Endothelial cell of umbilical vein (primary cell): ENCODE results near the gene HCN2. TPM values are rescaled to one million over a fixed set of nuclear protein-coding genes. Genes with fewer than 3 reads are reported as not detected.
"Not testable (repeated sequence)": the region's sequence is repeated elsewhere in the genome, so short reads cannot be mapped to it uniquely, and the experiment has no call there.

Source experiments
- BruUV-seq: library from RNA; stranded (reverse); fragments of 400-500 nt; replicated peaks from 2 replicates; lab custom pipeline; 2021; lab: Mats Ljungman, UMichigan
- CTCF ChIA-PET: fragments of 300-600, 350-600 bp; sonication (Branson Sonifier 250); formaldehyde crosslinking; loops from one replicate; lab custom pipeline; 2021; ENCODE audit warnings: antibody characterized with exemption, inconsistent platforms; lab: Charles Lee
- POLR2A ChIA-PET: fragments of 300-600, 350-600 bp; sonication (Branson Sonifier 250); formaldehyde crosslinking; loops from one replicate; lab custom pipeline; 2021; ENCODE audit warnings: antibody characterized with exemption, inconsistent platforms; lab: Charles Lee
- DNase-seq: peaks from one replicate; pipeline ENCODE4 v3.0.0-alpha.2; 2011; ENCODE audit warnings: low read depth, low spot score
- FAIRE-seq: peaks from 2 replicates; lab custom pipeline; 2011; peaks lifted over from hg19 to GRCh38; lab: Jason Lieb, UNC
- H2AFZ ChIP-seq: 2 replicates; pipeline ENCODE4 v1.6.0; 2012; ENCODE audit warnings: low read depth, low read length, control low read depth, inconsistent platforms
- H3K27ac ChIP-seq: 2 replicates; pipeline ENCODE4 v1.5.1; 2011; ENCODE audit warnings: low read depth, mild to moderate bottlenecking, control low read depth, low read length, moderate library complexity; ENCODE audit not compliant: insufficient read depth
- H3K27me3 ChIP-seq, 2 experiments: 2 replicates each; pipeline versions ENCODE4 v1.6.0 to v1.6.1; 2011; ENCODE audit warnings: low read length in 2 of 2, mixed read lengths in 1 of 2; ENCODE audit not compliant: control insufficient read depth in 2 of 2, insufficient read depth in 2 of 2
- H3K36me3 ChIP-seq, 2 experiments: 2 replicates in 1 of 2; 3 replicates in 1 of 2; pipeline ENCODE4 v1.5.1; 2011; ENCODE audit warnings: low read length in 2 of 2, mild to moderate bottlenecking in 1 of 2, moderate library complexity in 1 of 2; ENCODE audit not compliant: control insufficient read depth in 2 of 2, insufficient read depth in 2 of 2; ENCODE audit errors: extremely low read depth in 1 of 2
- H3K4me1 ChIP-seq: 3 replicates; pipeline ENCODE4 v1.5.1; 2011; ENCODE audit warnings: mild to moderate bottlenecking, low read length; ENCODE audit not compliant: control insufficient read depth, insufficient read depth; ENCODE audit errors: extremely low read depth
- H3K4me2 ChIP-seq: 2 replicates; pipeline ENCODE4 v1.6.1; 2011; ENCODE audit warnings: low read length, control low read depth, mixed read lengths; ENCODE audit not compliant: insufficient read depth
- H3K4me3 ChIP-seq, 3 experiments: fragments of 200-600 bp in 1 of 3; sonication (generic), shearing (Covaris generic) in 1 of 3; replicated peaks in 1 of 3; 2 replicates each; pipeline ENCODE4 v1.5.1; 2011 to 2016; ENCODE audit warnings: control low read depth in 3 of 3, low read length in 3 of 3, mild to moderate bottlenecking in 2 of 3, inconsistent platforms in 1 of 3, low read depth in 1 of 3, moderate library complexity in 1 of 3; ENCODE audit not compliant: insufficient read depth in 1 of 3
- H3K79me2 ChIP-seq: 2 replicates; pipeline ENCODE4 v1.6.0; 2012; ENCODE audit warnings: low read length, inconsistent platforms; ENCODE audit not compliant: control insufficient read depth, insufficient read depth
- H3K9ac ChIP-seq: replicated peaks from 2 replicates; pipeline ENCODE3; 2011; ENCODE audit warnings: low read length, control low read depth; ENCODE audit not compliant: insufficient read depth; ENCODE audit errors: extremely low read depth
- H3K9me1 ChIP-seq: replicated peaks from 3 replicates; pipeline ENCODE4 v1.6.0; 2011; ENCODE audit warnings: mild to moderate bottlenecking, low read length; ENCODE audit not compliant: control insufficient read depth, insufficient read depth; ENCODE audit errors: extremely low read depth
- H3K9me3 ChIP-seq: replicated peaks from 2 replicates; pipeline ENCODE4 v1.5.1; 2012; ENCODE audit warnings: low read length, inconsistent platforms; ENCODE audit not compliant: control insufficient read depth, insufficient read depth
- H4K20me1 ChIP-seq: replicated peaks from 2 replicates; pipeline ENCODE3; 2011; ENCODE audit warnings: mild to moderate bottlenecking, low read length; ENCODE audit not compliant: control insufficient read depth, insufficient read depth; ENCODE audit errors: extremely low read depth
- EZH2 ChIP-seq: IDR thresholded peaks from 2 replicates; pipeline ENCODE4 v1.6.1; 2012; ENCODE audit warnings: borderline replicate concordance, low read depth, mild to moderate bottlenecking, moderate library complexity, low read length, inconsistent platforms; ENCODE audit not compliant: severe bottlenecking
- FOS ChIP-seq: IDR thresholded peaks from 2 replicates; pipeline ENCODE4 v1.6.1; 2011; ENCODE audit warnings: mild to moderate bottlenecking, low read length, moderate library complexity, borderline replicate concordance; ENCODE audit not compliant: insufficient read depth
- GATA2 ChIP-seq: IDR thresholded peaks from 2 replicates; pipeline ENCODE4 v1.7.0; 2011; ENCODE audit warnings: low read depth, mild to moderate bottlenecking, moderate library complexity, mixed read lengths, low read length; ENCODE audit not compliant: insufficient read length, insufficient read depth
- JUN ChIP-seq: IDR thresholded peaks from 2 replicates; pipeline ENCODE4 v1.6.1; 2011; ENCODE audit warnings: borderline replicate concordance, low read depth; ENCODE audit not compliant: insufficient read length, insufficient read depth
- MYC ChIP-seq: IDR thresholded peaks from one replicate; pipeline ENCODE4 v1.6.1; 2011; ENCODE audit warnings: mild to moderate bottlenecking, low read depth, low read length
- POLR2A ChIP-seq: IDR thresholded peaks from 2 replicates; pipeline ENCODE4 v1.6.1; 2012; ENCODE audit warnings: low read depth, mild to moderate bottlenecking, control low read depth, low read length
- POLR2AphosphoS5 ChIP-seq: IDR thresholded peaks from 2 replicates; pipeline ENCODE4 v1.6.1; 2012; ENCODE audit warnings: low read depth, mild to moderate bottlenecking, control low read depth, low read length, moderate library complexity; ENCODE audit not compliant: insufficient read depth
- dilution Hi-C: fragments of 300-500 bp; cut with MboI; formaldehyde crosslinking; loops from one replicate; pipeline ENCODE4 v1.15.0; 2019; ENCODE audit warnings: low sequenced_read_pairs; ENCODE audit not compliant: extremely low pct_ligation_motif_present
- intact Hi-C: fragments of 100-400 bp; cut with micrococcal nuclease; formaldehyde crosslinking; loops from one replicate; pipeline ENCODE4 v1.10.0; 2022
- polyA plus RNA-seq, 4 experiments: library from polyadenylated mRNA; depleted of rRNA in 3 of 4; stranded (reverse) in 3 of 4; unstranded in 1 of 4; fragments of >200 nt; gene quantifications; 2 replicates each; pipeline versions ENCODE4 v1.2.1 to v1.2.3, GENCODE V29; 2011 to 2012; ENCODE audit warnings: missing spikeins in 1 of 4
- total RNA-seq: library from RNA; stranded (reverse); gene quantifications from 2 replicates; pipeline ENCODE4 v1.2.3, GENCODE V29; 2021
- TF ChIP-seq, protein P1 (sequence below), 2 donors: IDR thresholded peaks; 1 replicate in 1 of 2; 2 replicates in 1 of 2; pipeline ENCODE4 v1.5.1; 2011; ENCODE audit warnings: low read length in 2 of 2, mild to moderate bottlenecking in 2 of 2, moderate library complexity in 2 of 2, control low read depth in 1 of 2, inconsistent platforms in 1 of 2, low read depth in 1 of 2; ENCODE audit not compliant: insufficient read depth in 1 of 2; ENCODE audit errors: extremely low read depth in 1 of 2
- TF ChIP-seq, protein P2 (sequence below): IDR thresholded peaks from 2 replicates; pipeline ENCODE4 v1.6.1; 2011; ENCODE audit not compliant: insufficient read depth, insufficient read length

Gene HCN2
- total and polyA plus RNA-seq, 2 donors (not counting 3 experiments of a cell fraction or from before 2014, with no cell fraction given) = 0.18 to 0.53 TPM

DNA sequence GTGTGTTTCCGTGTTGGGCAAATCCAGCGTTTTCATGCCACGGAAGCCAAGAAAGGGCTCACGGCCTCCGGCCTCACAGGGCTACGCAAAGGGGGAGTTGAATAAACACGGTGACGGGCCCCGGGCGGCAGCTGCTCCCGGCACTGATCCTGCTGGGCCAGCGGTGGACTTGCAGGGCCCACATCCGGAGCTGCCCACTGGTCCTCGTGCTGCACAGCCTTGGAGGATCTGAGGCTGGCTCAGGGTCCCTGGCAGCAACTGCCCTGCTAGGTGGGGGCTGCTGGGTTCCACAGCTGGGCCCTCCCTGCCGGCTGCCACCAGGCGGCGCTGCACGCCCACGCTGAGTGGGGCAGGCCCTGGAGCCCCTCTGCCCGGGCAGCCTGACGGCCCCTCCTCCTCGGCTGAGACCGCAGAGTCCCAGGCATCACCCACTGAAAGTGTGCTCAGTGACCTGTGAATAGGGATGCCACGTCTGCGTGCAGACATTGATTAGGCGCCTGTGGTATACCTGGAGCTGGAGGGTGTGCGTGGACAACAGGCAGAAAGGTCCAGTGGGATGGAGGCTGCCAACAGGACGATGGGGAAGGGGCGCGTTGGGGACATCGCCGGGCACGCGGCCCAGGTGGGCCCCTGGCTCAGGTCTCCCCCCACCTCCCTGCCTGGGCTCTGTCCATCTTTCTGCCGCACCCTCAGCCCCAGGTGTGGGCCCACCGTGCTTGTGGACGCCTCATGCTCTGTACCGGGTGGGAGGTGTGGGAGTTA lies 5.3 kb upstream of the HCN2 start:
- Histone ChIP-seq H3K27me3 (peaks cover 8 to 9% of the 10 kb centered on the region in 2 experiments), H3K9ac (no peak overlapping the region), H3K36me3 (peaks cover 2 to 25% of the 10 kb centered on the region in 2 experiments), H3K9me1 (no peaks in the 10 kb centered on the region), H4K20me1 (no peaks in the 10 kb centered on the region), H3K27ac (no peak overlapping the region), H3K4me1 (no peaks in the 10 kb centered on the region), H3K9me3 (no peaks in the 10 kb centered on the region), H3K79me2 (peaks cover 9% of the 10 kb centered on the region), H3K4me2 (no peak overlapping the region), H2AFZ (no peak overlapping the region), H3K4me3 (no peak overlapping the region)
- TF ChIP-seq POLR2AphosphoS5 = peak; percentile 74
- TF ChIP-seq, protein P1, sequence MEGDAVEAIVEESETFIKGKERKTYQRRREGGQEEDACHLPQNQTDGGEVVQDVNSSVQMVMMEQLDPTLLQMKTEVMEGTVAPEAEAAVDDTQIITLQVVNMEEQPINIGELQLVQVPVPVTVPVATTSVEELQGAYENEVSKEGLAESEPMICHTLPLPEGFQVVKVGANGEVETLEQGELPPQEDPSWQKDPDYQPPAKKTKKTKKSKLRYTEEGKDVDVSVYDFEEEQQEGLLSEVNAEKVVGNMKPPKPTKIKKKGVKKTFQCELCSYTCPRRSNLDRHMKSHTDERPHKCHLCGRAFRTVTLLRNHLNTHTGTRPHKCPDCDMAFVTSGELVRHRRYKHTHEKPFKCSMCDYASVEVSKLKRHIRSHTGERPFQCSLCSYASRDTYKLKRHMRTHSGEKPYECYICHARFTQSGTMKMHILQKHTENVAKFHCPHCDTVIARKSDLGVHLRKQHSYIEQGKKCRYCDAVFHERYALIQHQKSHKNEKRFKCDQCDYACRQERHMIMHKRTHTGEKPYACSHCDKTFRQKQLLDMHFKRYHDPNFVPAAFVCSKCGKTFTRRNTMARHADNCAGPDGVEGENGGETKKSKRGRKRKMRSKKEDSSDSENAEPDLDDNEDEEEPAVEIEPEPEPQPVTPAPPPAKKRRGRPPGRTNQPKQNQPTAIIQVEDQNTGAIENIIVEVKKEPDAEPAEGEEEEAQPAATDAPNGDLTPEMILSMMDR (IDR thresholded peaks at IDR 0.05; ENCODE audit: extremely low read depth in 1 of 2, insufficient read depth in 1 of 2, low read depth in 1 of 2, low read length in 2 of 2) = peak; percentile 98
- no peak for TF ChIP-seq FOS
- TF ChIP-seq POLR2A = peak; percentile 20
- no peak for TF ChIP-seq JUN
- TF ChIP-seq GATA2 = no peak
- TF ChIP-seq, protein P2, sequence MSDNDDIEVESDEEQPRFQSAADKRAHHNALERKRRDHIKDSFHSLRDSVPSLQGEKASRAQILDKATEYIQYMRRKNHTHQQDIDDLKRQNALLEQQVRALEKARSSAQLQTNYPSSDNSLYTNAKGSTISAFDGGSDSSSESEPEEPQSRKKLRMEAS = no peak
- TF ChIP-seq MYC = no peak
- TF ChIP-seq EZH2 = no peak
- BruUV-seq = no TSS peak
- CTCF ChIA-PET = interaction anchor here (0.6 to 2.6 kb wide), 18 partner anchors 9 to 150 kb away, joined by 3 to 21 read pairs (median 6); partner anchors contain the start of genes BSG and RNF126
- intact Hi-C loops = loop anchor here (2.0 kb wide), 2 partner anchors 78 to 150 kb away; partner anchors contain the start of gene RNF126
- dilution Hi-C loops = no loop called here
- POLR2A ChIA-PET = interaction anchor here (1.0 to 1.2 kb wide), 2 partner anchors 8 to 10 kb away, joined by 3 to 4 read pairs; no protein-coding TSS in a partner anchor
- FAIRE-seq (peak; percentile 70), DNase-seq (peak; percentile 44)

DNA sequence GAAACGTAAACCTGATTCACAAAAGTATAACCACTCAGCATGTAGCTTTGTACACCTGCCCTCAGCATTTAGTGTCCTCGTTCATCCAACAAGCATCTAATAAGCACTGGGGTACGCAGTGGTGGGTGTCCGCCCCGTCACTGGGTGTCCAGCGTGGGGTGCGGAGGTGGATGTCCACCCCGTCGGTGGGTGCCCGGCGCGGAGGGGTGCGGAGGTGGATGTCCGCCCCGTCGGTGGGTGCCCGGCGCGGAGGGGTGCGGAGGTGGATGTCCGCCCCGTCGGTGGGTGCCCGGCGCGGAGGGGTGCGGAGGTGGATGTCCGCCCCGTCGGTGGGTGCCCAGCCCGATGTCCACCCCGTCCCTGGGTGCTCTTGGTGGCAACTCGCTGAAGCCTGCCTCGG lies 4.5 kb upstream of the HCN2 start:
- POLR2A ChIA-PET = interaction anchor here (1.3 kb wide), 1 partner anchor 13 kb away, joined by 3 read pairs; no protein-coding TSS in a partner anchor
- H3K9me1 ChIP-seq, H4K20me1 ChIP-seq, H3K27me3 ChIP-seq, H3K9ac ChIP-seq, H3K4me1 ChIP-seq, H3K4me3 ChIP-seq, BruUV-seq, H3K79me2 ChIP-seq, dilution Hi-C loops, DNase-seq, FAIRE-seq, H3K4me2 ChIP-seq, H2AFZ ChIP-seq, H3K27ac ChIP-seq, H3K9me3 ChIP-seq: not testable (repeated sequence)
- intact Hi-C loops = loop anchor here (2.0 kb wide), 2 partner anchors 78 to 150 kb away; partner anchors contain the start of gene RNF126
- H3K36me3 ChIP-seq = peaks cover 2 to 21% of the 10 kb centered on the region in 2 experiments
- CTCF ChIA-PET = interaction anchor here (1.2 to 2.6 kb wide), 10 partner anchors 8 to 149 kb away, joined by 3 to 21 read pairs (median 6); partner anchors contain the start of genes BSG and RNF126
